ENCODE data around the gene APBB2. TPM values are rescaled to one million over a fixed set of nuclear protein-coding genes. Genes with fewer than 3 reads are reported as not detected.

The APBB2 gene
- total RNA-seq, 3 donors from 2014 or later (not counting 1 experiment from before 2014, with no cell fraction given), result 0.38 to 0.48 TPM; not detected in 1

GRCh38 chr4:41241919-41242318 lies 27.6 kb upstream of the APBB2 start:
- Histone ChIP-seq H3K4me1 (ENCODE audit: control insufficient read depth, insufficient read depth, low read length) (no peaks in the 10 kb centered on the region), H3K36me3 (ENCODE audit: control insufficient read depth, insufficient read depth, low read length) (no peaks in the 10 kb centered on the region), H3K27ac (ENCODE audit: low read length) (no peak overlapping the region), H3K9me3 (ENCODE audit: control insufficient read depth, insufficient read depth, low read length) (no peaks in the 10 kb centered on the region), H3K27me3 (ENCODE audit: control insufficient read depth, insufficient read depth, low read length) (no peaks in the 10 kb centered on the region), H3K4me3 (ENCODE audit: low read length) (no peak overlapping the region)
- Mint-ChIP-seq H3K4me3 (no peak overlapping the region), H3K9me3 (no peaks in the 10 kb centered on the region), H3K4me1 (no peaks in the 10 kb centered on the region), H3K27me3 (ENCODE audit: low read depth in 2 of 2) (peaks cover 0 to 18% of the 10 kb centered on the region in 2 donors), H3K27ac (no peak overlapping the region), H3K36me3 (no peaks in the 10 kb centered on the region)
- DNase-seq (no peak), ATAC-seq (no peak)
- intact Hi-C loops (cut with micrococcal nuclease), result no loop called here
- 59% methylated on average over 1 of the region's 1 CpG for WGBS (ENCODE audit: insufficient coverage)
- TF ChIP-seq CTCF (IDR thresholded peaks at IDR 0.05), result no peak

GRCh38 chr4:41236508-41236907 lies 22.2 kb upstream of the APBB2 start:
- H3K27ac ChIP-seq (ENCODE audit: low read length), result no peak overlapping the region
- H3K4me3 ChIP-seq (ENCODE audit: low read length), result no peak overlapping the region
- no peaks in the 10 kb centered on the region for H3K4me1 ChIP-seq (ENCODE audit: control insufficient read depth, insufficient read depth, low read length)
- DNase-seq, result no peak
- H3K9me3 Mint-ChIP-seq, result no peaks in the 10 kb centered on the region
- H3K36me3 ChIP-seq (ENCODE audit: control insufficient read depth, insufficient read depth, low read length), result no peaks in the 10 kb centered on the region
- ATAC-seq, result no peak
- TF ChIP-seq CTCF (IDR thresholded peaks at IDR 0.05), result no peak
- H3K9me3 ChIP-seq (ENCODE audit: control insufficient read depth, insufficient read depth, low read length), result no peaks in the 10 kb centered on the region
- H3K27me3 ChIP-seq (ENCODE audit: control insufficient read depth, insufficient read depth, low read length), result no peaks in the 10 kb centered on the region
- H3K36me3 Mint-ChIP-seq, result no peaks in the 10 kb centered on the region
- H3K27me3 Mint-ChIP-seq (ENCODE audit: low read depth in 2 of 2), result peaks cover 3 to 7% of the 10 kb centered on the region in 2 donors
- no peaks in the 10 kb centered on the region for H3K4me1 Mint-ChIP-seq
- no peak overlapping the region for H3K27ac Mint-ChIP-seq
- intact Hi-C loops (cut with micrococcal nuclease), result no loop called here
- H3K4me3 Mint-ChIP-seq, result no peak overlapping the region
- whole genome bisulfite sequencing (ENCODE audit: insufficient coverage), result no CpG with 5 or more reads among the region's 1 CpG

DNA sequence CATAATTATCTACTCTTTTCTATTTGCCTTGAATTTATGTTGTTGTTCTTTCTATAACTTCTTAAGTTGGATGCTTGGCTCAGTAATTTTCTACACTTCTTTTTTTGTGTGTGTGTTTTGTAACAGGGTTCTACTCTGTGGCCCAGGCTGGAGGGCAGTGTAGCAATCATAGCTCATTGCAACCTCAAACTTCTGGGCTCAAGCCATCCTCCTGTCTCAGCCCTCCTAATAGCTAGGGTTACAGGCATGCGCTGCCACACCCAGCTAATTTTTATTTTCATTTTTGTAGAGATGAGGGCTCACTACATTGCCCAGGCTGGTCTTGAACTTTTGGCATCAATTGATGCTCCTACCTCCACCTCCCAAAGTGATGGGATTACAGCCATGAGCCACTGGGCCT lies 21.7 kb upstream of the APBB2 start:
- no peak overlapping the region for H3K4me3 ChIP-seq (ENCODE audit: low read length)
- no peaks in the 10 kb centered on the region for H3K36me3 Mint-ChIP-seq

More for the DNA sequence above, 21.7 kb upstream of the APBB2 start:
- 100% methylated on average over 1 of the region's 1 CpG for WGBS (ENCODE audit: insufficient coverage)
- no peaks in the 10 kb centered on the region for H3K4me1 Mint-ChIP-seq
- DNase-seq (no peak), ATAC-seq (no peak)
- H3K4me1 ChIP-seq (ENCODE audit: control insufficient read depth, insufficient read depth, low read length), result no peaks in the 10 kb centered on the region
- peaks cover 3 to 7% of the 10 kb centered on the region in 2 donors for H3K27me3 Mint-ChIP-seq (ENCODE audit: low read depth in 2 of 2)
- no peaks in the 10 kb centered on the region for H3K27me3 ChIP-seq (ENCODE audit: control insufficient read depth, insufficient read depth, low read length)
- TF ChIP-seq CTCF (IDR thresholded peaks at IDR 0.05), result no peak
- no peaks in the 10 kb centered on the region for H3K9me3 ChIP-seq (ENCODE audit: control insufficient read depth, insufficient read depth, low read length)
- H3K27ac Mint-ChIP-seq, result no peak overlapping the region
- no peak overlapping the region for H3K27ac ChIP-seq (ENCODE audit: low read length)
- H3K4me3 Mint-ChIP-seq, result no peak overlapping the region
- H3K9me3 Mint-ChIP-seq, result no peaks in the 10 kb centered on the region
- H3K36me3 ChIP-seq (ENCODE audit: control insufficient read depth, insufficient read depth, low read length), result no peaks in the 10 kb centered on the region
- intact Hi-C loops (cut with micrococcal nuclease), result no loop called here

Measured in natural killer cell (primary cell).